ENCODE results near the gene NGRN. TPM values are rescaled to one million over a fixed set of nuclear protein-coding genes. Genes with fewer than 3 reads are reported as not detected.
"Not testable (repeated sequence)": the region's sequence is repeated elsewhere in the genome, so short reads cannot be mapped to it uniquely, and the experiment has no call there.

The NGRN gene
- total RNA-seq, 2 donors from 2014 or later = 56.5 to 60.4 TPM

DNA sequence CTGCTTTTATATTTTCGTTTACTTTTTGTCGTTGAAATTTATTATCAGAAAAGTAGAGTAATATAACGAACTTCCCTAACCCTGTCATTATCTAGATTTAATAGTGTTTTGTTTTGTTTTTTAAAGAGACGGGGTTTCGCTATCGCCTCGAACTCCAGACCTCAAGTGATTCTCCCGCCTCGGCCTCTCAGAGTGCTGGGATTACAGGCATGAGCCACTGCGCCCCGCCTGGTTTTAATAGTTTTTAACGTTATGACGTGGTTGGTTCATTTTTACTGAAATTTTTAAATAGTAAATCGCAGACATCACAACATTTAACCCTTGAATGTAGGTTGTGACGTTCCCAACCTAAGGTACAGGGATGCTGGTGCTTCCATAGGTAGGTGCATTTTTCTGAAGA, 1.0 kb downstream of the NGRN start:
- H3K36me3 ChIP-seq = peaks cover 7% of the 10 kb centered on the region
- TF ChIP-seq, protein P1, sequence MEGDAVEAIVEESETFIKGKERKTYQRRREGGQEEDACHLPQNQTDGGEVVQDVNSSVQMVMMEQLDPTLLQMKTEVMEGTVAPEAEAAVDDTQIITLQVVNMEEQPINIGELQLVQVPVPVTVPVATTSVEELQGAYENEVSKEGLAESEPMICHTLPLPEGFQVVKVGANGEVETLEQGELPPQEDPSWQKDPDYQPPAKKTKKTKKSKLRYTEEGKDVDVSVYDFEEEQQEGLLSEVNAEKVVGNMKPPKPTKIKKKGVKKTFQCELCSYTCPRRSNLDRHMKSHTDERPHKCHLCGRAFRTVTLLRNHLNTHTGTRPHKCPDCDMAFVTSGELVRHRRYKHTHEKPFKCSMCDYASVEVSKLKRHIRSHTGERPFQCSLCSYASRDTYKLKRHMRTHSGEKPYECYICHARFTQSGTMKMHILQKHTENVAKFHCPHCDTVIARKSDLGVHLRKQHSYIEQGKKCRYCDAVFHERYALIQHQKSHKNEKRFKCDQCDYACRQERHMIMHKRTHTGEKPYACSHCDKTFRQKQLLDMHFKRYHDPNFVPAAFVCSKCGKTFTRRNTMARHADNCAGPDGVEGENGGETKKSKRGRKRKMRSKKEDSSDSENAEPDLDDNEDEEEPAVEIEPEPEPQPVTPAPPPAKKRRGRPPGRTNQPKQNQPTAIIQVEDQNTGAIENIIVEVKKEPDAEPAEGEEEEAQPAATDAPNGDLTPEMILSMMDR (IDR thresholded peaks at IDR 0.05) = no peak
- H3K27me3 ChIP-seq = no peaks in the 10 kb centered on the region
- peak overlapping the region; percentile 85 to 98 for H3K9ac ChIP-seq (ENCODE audit: low read depth in 2 of 2, low read length in 2 of 2)
- H3K4me3 ChIP-seq = peak overlapping the region; percentile 74
- H3K9me3 ChIP-seq = no peaks in the 10 kb centered on the region
- peak; percentile 60 for DNase-seq
- H3K4me1 ChIP-seq = peaks cover 23% of the 10 kb centered on the region
- peak overlapping the region; percentile 98 for H3K27ac ChIP-seq
- intact Hi-C loops (cut with DNase I) = no loop called here

DNA sequence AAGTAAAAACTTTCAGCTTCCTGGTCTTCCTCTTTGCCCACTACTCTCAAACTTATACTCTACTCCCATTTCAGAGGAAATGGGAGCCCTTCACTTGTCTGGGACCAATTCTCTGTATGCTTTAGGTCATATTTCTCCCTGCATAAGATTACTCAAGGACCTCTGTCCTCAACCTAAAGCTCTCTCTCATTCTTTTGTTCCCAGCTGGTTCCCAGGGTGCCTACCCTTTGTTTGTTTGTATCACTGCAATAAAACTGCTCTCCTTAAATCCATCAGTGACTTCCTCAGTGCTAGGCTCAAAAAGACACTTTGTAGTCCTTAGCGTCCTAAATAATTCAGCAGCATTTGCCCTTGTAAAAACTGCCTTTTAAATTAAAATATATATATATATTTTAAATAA, 2.9 kb downstream of the NGRN start:
- intact Hi-C loops (cut with DNase I) = no loop called here
- Histone ChIP-seq H3K27ac (peak overlapping the region; percentile 21), H3K4me3 (no peak overlapping the region), H3K4me1 (peaks cover 23% of the 10 kb centered on the region), H3K36me3 (peaks cover 7% of the 10 kb centered on the region), H3K9me3 (no peaks in the 10 kb centered on the region), H3K27me3 (no peaks in the 10 kb centered on the region), H3K9ac (ENCODE audit: low read depth in 2 of 2, low read length in 2 of 2) (peak overlapping the region in 1 of 2 donors; percentile 46)
- peak; percentile 46 for DNase-seq
- TF ChIP-seq, protein P1 (IDR thresholded peaks at IDR 0.05) = no peak

DNA sequence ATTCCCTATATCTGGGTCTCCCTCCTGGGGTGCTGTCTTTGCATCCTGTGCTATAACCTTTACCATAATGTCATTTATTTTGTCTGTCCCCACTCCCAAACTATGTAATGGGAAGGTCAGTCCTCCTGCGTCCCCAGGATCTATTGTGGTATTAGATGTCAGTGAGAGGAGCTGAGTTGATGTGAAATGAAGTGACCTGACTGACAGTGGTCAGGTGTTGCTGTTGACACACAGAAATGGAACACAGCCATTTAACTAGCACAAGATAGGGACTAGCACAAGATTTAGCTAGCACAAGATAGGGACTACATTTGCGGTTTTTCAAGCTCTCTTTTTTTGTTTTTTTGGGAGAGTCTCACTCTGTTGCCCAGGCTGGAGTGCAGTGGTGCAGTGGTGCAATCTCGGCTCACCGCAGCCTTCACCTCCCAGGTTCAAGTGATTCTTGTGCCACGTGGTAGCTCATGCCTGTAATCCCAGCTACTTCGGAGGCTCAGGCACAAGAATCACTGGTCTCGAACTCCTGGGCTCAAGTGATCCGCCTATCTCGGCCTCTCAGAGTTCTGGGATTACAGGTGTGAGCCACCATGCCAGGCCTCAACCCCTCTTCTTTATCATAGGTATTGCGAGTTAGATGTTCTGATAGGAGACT, 5.2 kb downstream of the NGRN start:
- DNase-seq = no peak
- TF ChIP-seq, protein P1 (IDR thresholded peaks at IDR 0.05) = no peak

DNA sequence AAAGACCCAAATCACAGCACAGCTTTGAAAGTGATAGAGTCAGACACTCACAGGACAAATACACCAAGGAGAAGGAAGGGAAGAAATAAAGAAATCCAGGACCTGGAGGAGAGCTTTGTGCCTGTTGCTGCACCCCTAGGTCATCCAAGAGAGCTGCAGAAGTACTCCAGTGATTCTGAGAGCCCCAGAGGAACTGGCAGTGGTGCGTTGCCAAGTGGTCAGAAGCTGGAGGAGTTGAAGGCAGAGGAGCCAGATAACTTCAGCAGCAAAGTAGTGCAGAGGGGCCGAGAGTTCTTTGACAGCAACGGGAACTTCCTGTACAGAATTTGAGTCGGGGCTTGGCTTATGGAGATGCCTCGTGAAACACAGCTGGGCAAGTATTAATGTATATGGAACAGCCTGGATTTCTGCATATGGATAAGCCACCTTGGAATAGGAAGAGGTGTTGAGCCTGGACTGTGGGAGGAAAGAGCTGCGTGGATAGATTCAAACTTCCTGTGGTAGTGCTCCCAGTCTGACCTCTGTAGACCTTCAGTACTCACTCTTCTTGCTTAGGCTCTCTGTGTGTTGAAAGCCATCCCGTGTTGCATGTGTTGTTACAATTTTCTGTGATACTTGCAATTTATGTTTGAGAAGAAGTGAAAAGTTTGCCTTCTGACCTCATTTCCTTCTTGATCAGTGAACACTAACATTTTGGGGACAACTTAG, 6.1 kb downstream of the NGRN start:
- H3K9me3 ChIP-seq = no peaks in the 10 kb centered on the region
- TF ChIP-seq, protein P1 (IDR thresholded peaks at IDR 0.05) = no peak
- H3K36me3 ChIP-seq = peaks cover 7% of the 10 kb centered on the region
- no peaks in the 10 kb centered on the region for H3K27me3 ChIP-seq
- H3K27ac ChIP-seq = no peak overlapping the region
- H3K4me3 ChIP-seq = no peak overlapping the region
- intact Hi-C loops (cut with DNase I) = no loop called here
- H3K4me1 ChIP-seq = peaks cover 19% of the 10 kb centered on the region
- no peak overlapping the region for H3K9ac ChIP-seq (ENCODE audit: low read depth in 2 of 2, low read length in 2 of 2)
- DNase-seq = no peak

More for the DNA sequence above, 5.2 kb downstream of the NGRN start:
- Histone ChIP-seq H3K27ac (no peak overlapping the region), H3K27me3 (no peaks in the 10 kb centered on the region), H3K4me1 (peaks cover 19% of the 10 kb centered on the region), H3K4me3 (no peak overlapping the region), H3K9me3 (no peaks in the 10 kb centered on the region), H3K9ac (ENCODE audit: low read depth in 2 of 2, low read length in 2 of 2) (no peak overlapping the region), H3K36me3 (peaks cover 7% of the 10 kb centered on the region)
- intact Hi-C loops (cut with DNase I) = no loop called here

DNA sequence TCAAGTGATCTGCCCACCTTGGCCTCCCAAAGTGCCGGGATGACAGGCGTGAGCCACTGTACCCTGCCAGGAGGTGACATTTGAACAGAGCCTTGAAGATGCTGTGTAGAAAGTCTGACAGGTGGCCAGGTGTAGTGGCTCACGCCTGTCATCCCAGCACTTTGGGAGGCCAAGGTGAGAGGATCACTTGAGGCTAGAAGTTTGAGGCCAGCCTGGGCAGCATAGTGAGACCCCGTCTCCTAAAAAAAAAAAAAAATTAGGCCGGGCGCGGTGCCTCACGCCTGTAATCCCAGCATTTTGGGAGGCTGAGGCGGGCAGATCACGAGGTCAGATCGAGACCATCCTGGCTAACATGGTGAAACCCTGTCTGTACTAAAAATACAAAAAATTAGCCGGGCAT, 13.0 kb downstream of the NGRN start:
- H3K9me3 ChIP-seq; H3K9ac ChIP-seq (ENCODE audit: low read depth in 2 of 2, low read length in 2 of 2); H3K4me3 ChIP-seq; intact Hi-C loops (cut with DNase I); H3K36me3 ChIP-seq; H3K27ac ChIP-seq; H3K27me3 ChIP-seq; DNase-seq; H3K4me1 ChIP-seq: not testable (repeated sequence)

DNA sequence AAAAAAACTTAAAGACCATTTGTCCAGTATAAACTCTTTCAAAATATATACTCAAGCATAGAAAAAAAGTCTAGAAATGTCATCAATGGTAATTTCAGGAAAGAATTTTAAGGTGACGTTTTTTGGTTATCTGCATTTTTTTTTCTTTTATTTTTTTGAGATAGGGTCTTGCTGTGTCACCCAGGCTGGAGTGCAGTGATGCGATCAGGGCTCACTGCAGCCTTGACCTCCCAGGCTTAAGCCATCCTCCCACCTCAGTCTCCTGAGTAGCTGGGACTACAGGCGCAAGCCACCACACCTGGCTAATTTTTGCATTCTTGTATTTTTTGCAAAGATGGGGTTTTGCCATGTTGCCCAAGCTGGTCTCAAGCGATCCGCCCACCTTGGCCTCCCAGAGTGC, 15.3 kb downstream of the NGRN start:
- H3K27me3 ChIP-seq; H3K27ac ChIP-seq; H3K9me3 ChIP-seq; DNase-seq; H3K9ac ChIP-seq (ENCODE audit: low read depth in 2 of 2, low read length in 2 of 2); H3K4me1 ChIP-seq; H3K4me3 ChIP-seq; intact Hi-C loops (cut with DNase I); H3K36me3 ChIP-seq: not testable (repeated sequence)

DNA sequence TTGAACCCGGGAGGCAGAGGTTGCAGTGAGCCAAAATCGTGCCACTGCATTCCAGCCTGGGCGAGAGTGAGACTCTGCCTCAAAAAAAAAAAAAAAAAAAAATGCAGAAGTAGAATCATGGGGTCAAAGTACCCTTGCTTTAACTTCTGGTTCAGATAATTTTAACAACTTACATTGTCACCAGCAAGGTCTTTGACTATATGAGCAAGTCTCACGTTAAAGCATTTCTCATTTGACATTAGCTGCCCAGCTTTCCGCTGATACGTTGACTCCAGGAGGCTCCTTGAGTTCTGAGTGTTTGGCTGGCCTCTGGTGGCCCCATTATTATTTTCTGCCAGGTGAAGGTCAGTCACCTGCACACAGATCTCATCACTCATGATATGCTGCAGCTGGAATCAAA, 16.2 kb downstream of the NGRN start:
- H3K36me3 ChIP-seq; H3K4me3 ChIP-seq; H3K4me1 ChIP-seq; intact Hi-C loops (cut with DNase I); H3K9me3 ChIP-seq; H3K27me3 ChIP-seq; H3K9ac ChIP-seq (ENCODE audit: low read depth in 2 of 2, low read length in 2 of 2); DNase-seq: not testable (repeated sequence)
- H3K27ac ChIP-seq = peak overlapping the region; percentile 12
